ENCODE measurements around the gene MAD2L1BP. TPM values are rescaled to one million over a fixed set of nuclear protein-coding genes. Genes with fewer than 3 reads are reported as not detected.

The MAD2L1BP gene
- total and polyA plus RNA-seq, 2 donors (not counting 3 experiments of a cell fraction or from before 2014, with no cell fraction given): 32.3 to 62.0 TPM

DNA sequence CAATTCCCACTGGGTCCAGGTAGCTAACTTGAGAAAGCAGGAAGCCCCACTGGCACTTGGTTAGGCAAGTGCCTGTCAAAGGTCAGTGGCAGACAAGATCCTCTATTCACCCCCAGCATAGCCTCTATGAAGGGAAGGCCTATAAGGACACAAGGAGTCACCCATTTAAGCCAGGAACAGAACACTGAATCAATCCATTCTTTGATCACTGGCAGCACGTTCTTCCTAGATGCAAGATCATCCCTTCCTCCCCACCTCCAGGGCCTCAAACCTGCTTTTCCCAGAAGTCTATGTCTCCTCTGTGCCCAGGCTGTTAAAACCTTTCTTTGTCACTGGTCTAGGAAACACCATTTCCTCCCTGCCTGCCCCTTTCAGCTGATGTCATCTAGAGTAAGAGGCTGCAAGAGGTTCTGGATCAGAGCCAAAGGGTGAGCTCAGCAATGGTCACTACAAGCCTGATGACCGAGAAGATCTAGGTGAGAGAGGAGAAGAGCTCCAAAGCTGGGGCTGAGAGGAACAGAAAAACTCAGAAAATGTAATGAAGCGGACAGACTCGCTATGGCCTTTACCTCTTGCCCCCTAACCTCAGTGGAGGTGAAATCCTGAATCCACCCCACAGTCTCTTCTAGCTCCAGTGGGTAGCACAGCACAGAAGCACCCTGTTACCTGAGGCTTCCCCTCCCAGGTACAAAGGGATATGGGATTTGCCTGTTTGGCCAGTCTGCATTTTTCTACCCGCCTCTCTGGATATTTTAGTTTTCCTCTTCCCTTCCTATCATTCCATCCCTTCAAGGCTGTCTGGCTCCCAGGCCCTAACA lies 8.4 kb upstream of the MAD2L1BP start:
- dilution Hi-C loops (cut with MboI; ENCODE audit: extremely low pct_ligation_motif_present, low sequenced_read_pairs) (no loop called here), intact Hi-C loops (cut with micrococcal nuclease) (loop anchor here (2.0 to 5.0 kb wide), 2 partner anchors 50 to 200 kb away; partner anchors contain the start of genes ABCC10, POLH and XPO5)
- Histone ChIP-seq H3K4me1 (ENCODE audit: control insufficient read depth, extremely low read depth, insufficient read depth, low read length) (peaks cover 25% of the 10 kb centered on the region), H3K9me3 (replicated peaks; ENCODE audit: control insufficient read depth, insufficient read depth, low read length) (no peaks in the 10 kb centered on the region), H3K27me3 (ENCODE audit: control insufficient read depth in 2 of 2, insufficient read depth in 2 of 2, low read length in 2 of 2) (no peaks in the 10 kb centered on the region), H3K9ac (replicated peaks; ENCODE audit: extremely low read depth, insufficient read depth, low read length) (peak overlapping the region; percentile 89), H3K27ac (ENCODE audit: insufficient read depth, low read depth, low read length) (peak overlapping the region; percentile 96), H3K9me1 (replicated peaks; ENCODE audit: control insufficient read depth, extremely low read depth, insufficient read depth, low read length) (no peaks in the 10 kb centered on the region), H3K4me2 (ENCODE audit: insufficient read depth, low read length) (peak overlapping the region; percentile 55), H3K4me3 (replicated peaks in 1 of 3; ENCODE audit: insufficient read depth in 1 of 3, low read depth in 1 of 3, low read length in 3 of 3) (peak overlapping the region in 2 of 3 experiments; percentile 2 to 39), H2AFZ (ENCODE audit: low read depth, low read length) (no peak overlapping the region), H3K36me3 (ENCODE audit: control insufficient read depth in 2 of 2, extremely low read depth in 1 of 2, insufficient read depth in 2 of 2, low read length in 2 of 2) (peaks cover 16 to 30% of the 10 kb centered on the region in 2 experiments), H3K79me2 (ENCODE audit: control insufficient read depth, insufficient read depth, low read length) (peaks cover 27% of the 10 kb centered on the region), H4K20me1 (replicated peaks; ENCODE audit: control insufficient read depth, extremely low read depth, insufficient read depth, low read length) (no peaks in the 10 kb centered on the region)
- DNase-seq (ENCODE audit: low read depth, low spot score) (peak; percentile 92), FAIRE-seq (peak; percentile 100)
- BruUV-seq (replicated peaks): TSS peak; percentile 70
- TF ChIP-seq FOS (IDR thresholded peaks at IDR 0.05; ENCODE audit: borderline replicate concordance, insufficient read depth, low read length) (peak; percentile 43), POLR2AphosphoS5 (IDR thresholded peaks at IDR 0.05; ENCODE audit: insufficient read depth, low read depth, low read length) (peak; percentile 44), MYC (IDR thresholded peaks at IDR 0.05; ENCODE audit: low read depth, low read length) (no peak), POLR2A (IDR thresholded peaks at IDR 0.05; ENCODE audit: low read depth, low read length) (no peak), EZH2 (IDR thresholded peaks at IDR 0.05; ENCODE audit: borderline replicate concordance, low read depth, low read length, severe bottlenecking) (no peak), JUN (IDR thresholded peaks at IDR 0.05; ENCODE audit: borderline replicate concordance, insufficient read depth, insufficient read length, low read depth) (peak; percentile 73), GATA2 (IDR thresholded peaks at IDR 0.05; ENCODE audit: insufficient read depth, insufficient read length, low read depth, low read length) (no peak)
- TF ChIP-seq, protein P1, sequence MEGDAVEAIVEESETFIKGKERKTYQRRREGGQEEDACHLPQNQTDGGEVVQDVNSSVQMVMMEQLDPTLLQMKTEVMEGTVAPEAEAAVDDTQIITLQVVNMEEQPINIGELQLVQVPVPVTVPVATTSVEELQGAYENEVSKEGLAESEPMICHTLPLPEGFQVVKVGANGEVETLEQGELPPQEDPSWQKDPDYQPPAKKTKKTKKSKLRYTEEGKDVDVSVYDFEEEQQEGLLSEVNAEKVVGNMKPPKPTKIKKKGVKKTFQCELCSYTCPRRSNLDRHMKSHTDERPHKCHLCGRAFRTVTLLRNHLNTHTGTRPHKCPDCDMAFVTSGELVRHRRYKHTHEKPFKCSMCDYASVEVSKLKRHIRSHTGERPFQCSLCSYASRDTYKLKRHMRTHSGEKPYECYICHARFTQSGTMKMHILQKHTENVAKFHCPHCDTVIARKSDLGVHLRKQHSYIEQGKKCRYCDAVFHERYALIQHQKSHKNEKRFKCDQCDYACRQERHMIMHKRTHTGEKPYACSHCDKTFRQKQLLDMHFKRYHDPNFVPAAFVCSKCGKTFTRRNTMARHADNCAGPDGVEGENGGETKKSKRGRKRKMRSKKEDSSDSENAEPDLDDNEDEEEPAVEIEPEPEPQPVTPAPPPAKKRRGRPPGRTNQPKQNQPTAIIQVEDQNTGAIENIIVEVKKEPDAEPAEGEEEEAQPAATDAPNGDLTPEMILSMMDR (IDR thresholded peaks at IDR 0.05; ENCODE audit: extremely low read depth in 1 of 2, insufficient read depth in 1 of 2, low read depth in 1 of 2, low read length in 2 of 2): no peak
- TF ChIP-seq, protein P2, sequence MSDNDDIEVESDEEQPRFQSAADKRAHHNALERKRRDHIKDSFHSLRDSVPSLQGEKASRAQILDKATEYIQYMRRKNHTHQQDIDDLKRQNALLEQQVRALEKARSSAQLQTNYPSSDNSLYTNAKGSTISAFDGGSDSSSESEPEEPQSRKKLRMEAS (IDR thresholded peaks at IDR 0.05; ENCODE audit: insufficient read depth, insufficient read length): no peak
- ChIA-PET POLR2A (no interaction called here), CTCF (interaction anchor here (0.9 to 1.4 kb wide), 5 partner anchors 9 to 451 kb away, joined by 3 to 9 read pairs (median 4); partner anchors contain the start of gene MAD2L1BP)
